ENCODE measurements around the gene ARHGEF16.

Gene ARHGEF16

DNA sequence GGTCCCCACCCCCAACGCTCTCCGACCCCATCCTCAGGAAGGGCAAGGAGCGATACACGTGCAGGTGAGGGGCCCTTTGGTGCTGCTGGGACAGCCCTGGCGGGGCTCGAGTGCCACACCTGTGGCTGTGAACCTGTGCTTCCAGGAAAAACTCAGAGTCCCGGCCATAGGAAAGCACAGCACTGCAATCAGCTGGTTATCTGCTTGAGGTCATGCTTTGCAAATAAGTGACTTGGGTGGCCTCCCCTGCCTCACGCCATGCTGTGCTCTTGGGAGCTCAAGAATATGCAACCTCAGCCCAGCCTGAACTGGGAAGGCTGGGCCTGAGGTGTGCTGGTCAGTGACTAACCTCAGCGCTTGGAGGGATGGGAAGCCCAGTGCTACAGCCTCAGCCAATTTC, 36.5 kb upstream of the ARHGEF16 start:
- H3K9me3 Mint-ChIP-seq = no peaks in the 10 kb centered on the region
- H3K4me1 Mint-ChIP-seq = no peaks in the 10 kb centered on the region
- no peak for ATAC-seq
- H3K27ac Mint-ChIP-seq = no peak overlapping the region
- no peak overlapping the region for H3K4me3 Mint-ChIP-seq
- peaks cover 55% of the 10 kb centered on the region for H3K27me3 Mint-ChIP-seq
- H3K36me3 Mint-ChIP-seq = no peaks in the 10 kb centered on the region

DNA sequence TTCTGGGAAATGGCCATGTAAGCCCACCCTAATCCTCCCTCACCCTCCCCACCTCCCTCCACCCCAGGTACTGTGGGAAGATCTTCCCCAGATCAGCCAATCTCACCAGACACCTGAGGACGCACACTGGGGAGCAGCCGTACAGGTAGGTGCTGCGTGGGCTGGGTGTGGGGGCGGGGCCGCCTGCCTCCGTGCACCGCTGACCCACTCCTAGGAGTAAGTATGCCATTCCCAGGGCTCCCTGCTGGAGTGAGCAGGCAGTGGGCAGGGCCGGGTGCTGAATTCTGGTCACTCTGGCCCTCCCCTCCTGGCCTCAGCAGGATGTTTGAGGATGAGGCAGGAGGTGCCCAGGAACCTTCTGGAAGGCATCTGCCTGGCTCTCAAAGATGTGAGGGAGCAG, 35.9 kb upstream of the ARHGEF16 start:
- ATAC-seq = no peak
- Mint-ChIP-seq H3K4me3 (no peak overlapping the region), H3K9me3 (no peaks in the 10 kb centered on the region), H3K4me1 (no peaks in the 10 kb centered on the region), H3K36me3 (no peaks in the 10 kb centered on the region), H3K27ac (no peak overlapping the region), H3K27me3 (peaks cover 52% of the 10 kb centered on the region)

DNA sequence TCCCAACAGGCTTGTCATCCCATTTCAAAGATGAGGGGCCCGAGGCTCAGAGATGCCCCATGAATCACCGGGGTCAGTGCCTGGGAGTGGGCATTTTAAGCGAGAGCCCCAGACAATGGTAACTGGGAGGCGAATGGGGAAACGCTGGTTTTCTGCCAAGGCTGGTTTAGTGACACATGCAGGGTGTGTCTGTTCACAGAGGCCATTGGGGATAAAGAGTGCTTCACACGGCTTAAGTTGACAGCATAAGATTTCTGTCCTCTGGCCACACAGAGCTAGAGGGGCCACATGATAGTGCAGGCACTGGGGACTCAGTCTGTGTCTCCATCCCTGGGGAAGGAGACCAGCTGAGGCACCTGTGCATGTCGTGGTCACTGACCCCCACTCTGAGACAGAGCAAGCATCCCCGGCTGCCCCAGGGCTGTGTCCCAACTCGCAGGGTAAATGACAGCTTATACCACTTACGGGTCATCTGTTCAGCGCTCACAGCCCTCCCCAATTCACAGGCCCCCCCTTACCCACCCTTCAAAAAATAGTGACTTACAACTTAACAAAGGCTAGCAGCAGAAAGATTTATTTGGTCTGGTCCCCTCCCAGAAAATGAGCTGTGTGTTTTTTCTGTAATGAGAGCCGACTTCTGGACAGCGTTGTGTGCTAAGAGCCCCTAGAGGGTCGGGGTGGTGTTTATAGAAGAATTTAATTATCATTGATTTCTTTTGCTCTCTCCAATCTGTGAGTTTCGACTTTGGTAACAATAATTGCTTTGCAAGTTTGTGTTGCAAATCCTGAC, 34.9 kb upstream of the ARHGEF16 start:
- H3K27me3 Mint-ChIP-seq = peaks cover 51% of the 10 kb centered on the region
- no peak for ATAC-seq
- H3K27ac Mint-ChIP-seq = no peak overlapping the region
- no peaks in the 10 kb centered on the region for H3K36me3 Mint-ChIP-seq
- H3K4me1 Mint-ChIP-seq = peaks cover 5% of the 10 kb centered on the region
- no peaks in the 10 kb centered on the region for H3K9me3 Mint-ChIP-seq
- no peak overlapping the region for H3K4me3 Mint-ChIP-seq

DNA sequence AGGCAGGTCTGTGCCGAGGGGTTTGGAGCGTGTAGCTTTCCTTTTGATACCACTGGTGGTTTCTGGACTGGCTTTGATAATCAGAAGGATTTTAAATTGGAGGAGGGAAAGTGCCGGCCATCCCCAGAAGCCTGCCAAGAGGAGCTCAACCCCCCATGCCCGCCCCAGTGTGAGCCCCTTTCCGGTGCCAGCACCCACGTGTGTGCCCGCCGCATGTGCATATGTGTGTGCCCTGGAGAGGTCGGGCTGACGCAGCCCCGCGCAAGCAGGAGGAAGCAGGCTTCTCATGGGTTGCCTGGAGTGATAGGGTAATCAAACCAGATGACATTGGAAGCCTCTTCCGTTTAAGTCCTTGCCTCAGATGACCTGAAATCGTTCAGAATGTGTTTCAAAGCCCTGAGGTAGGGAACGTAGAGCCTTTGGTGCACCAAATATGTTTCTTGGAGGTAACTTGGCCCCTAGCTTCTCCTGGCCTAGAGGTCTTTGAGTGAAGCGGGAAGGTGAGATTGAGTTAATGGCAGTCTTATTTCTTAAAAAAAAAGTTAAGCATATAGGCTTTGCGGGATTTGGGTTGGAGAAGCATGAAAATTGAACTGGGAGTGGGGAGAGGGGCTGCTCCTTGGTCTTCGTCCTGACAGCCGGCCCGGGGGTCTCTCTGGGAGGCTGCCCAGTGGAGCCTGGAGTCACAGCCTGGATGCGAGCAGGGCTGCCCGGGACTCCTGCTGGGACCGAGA, 34.1 kb upstream of the ARHGEF16 start:
- H3K4me1 Mint-ChIP-seq = peaks cover 5% of the 10 kb centered on the region
- H3K4me3 Mint-ChIP-seq = no peak overlapping the region
- ATAC-seq = no peak
- H3K27ac Mint-ChIP-seq = no peak overlapping the region
- no peaks in the 10 kb centered on the region for H3K36me3 Mint-ChIP-seq
- peaks cover 50% of the 10 kb centered on the region for H3K27me3 Mint-ChIP-seq
- H3K9me3 Mint-ChIP-seq = no peaks in the 10 kb centered on the region

DNA sequence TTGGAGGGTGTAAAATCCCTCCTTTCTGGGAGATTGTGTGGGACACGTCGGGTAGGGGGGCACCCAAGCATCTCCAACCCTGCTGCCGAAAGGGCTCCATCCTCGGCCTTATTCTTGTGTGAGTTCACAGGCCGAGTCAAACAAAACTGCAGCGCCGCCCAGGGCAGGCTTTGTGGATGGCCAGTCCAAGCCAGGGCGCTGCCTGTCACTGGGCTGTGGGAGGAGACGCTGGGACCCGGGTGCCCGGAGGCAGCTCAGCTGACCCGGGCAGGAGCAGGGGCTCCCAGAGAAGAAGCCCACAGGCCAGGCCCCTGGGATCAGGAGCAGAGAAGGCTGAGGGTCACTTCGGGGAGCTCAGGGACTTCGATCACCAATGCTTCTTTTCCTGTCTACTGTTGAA, 31.8 kb upstream of the ARHGEF16 start:
- Mint-ChIP-seq H3K27ac (no peak overlapping the region), H3K36me3 (no peaks in the 10 kb centered on the region), H3K4me3 (no peak overlapping the region), H3K9me3 (no peaks in the 10 kb centered on the region), H3K27me3 (peaks cover 40% of the 10 kb centered on the region), H3K4me1 (peaks cover 5% of the 10 kb centered on the region)
- ATAC-seq = no peak

DNA sequence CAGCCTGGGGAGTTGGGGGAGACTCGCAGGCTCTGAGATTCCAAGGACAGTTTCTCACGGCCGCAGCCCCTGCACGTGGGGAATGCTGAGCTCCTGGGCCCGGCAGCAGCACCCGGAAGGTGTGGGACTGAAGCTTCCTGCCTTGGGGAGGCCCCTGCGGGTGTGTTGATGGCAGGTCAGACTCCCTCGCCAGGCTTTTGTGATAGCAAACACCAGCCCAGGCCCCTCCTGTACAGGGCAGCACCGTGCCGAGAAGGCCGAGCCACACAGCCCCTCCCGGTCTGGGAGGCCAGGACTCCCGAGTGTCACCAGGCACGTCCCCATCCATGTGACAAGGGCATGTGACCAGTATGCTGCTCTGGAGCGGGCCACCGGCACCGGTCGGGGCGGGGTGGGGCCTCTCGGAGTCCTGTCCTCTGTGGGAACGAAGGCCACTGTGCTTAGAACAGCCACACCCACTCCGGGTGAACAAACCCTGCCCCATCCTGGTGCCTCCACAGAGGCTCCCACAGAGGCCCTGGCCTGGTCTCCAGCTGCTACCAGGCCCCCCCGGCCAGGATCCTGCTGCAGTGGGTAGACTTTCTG, 31.1 kb upstream of the ARHGEF16 start:
- no peaks in the 10 kb centered on the region for H3K9me3 Mint-ChIP-seq
- peaks cover 5% of the 10 kb centered on the region for H3K4me1 Mint-ChIP-seq
- no peak overlapping the region for H3K4me3 Mint-ChIP-seq
- H3K36me3 Mint-ChIP-seq = no peaks in the 10 kb centered on the region
- ATAC-seq = peak; percentile 2
- peaks cover 40% of the 10 kb centered on the region for H3K27me3 Mint-ChIP-seq
- no peak overlapping the region for H3K27ac Mint-ChIP-seq

DNA sequence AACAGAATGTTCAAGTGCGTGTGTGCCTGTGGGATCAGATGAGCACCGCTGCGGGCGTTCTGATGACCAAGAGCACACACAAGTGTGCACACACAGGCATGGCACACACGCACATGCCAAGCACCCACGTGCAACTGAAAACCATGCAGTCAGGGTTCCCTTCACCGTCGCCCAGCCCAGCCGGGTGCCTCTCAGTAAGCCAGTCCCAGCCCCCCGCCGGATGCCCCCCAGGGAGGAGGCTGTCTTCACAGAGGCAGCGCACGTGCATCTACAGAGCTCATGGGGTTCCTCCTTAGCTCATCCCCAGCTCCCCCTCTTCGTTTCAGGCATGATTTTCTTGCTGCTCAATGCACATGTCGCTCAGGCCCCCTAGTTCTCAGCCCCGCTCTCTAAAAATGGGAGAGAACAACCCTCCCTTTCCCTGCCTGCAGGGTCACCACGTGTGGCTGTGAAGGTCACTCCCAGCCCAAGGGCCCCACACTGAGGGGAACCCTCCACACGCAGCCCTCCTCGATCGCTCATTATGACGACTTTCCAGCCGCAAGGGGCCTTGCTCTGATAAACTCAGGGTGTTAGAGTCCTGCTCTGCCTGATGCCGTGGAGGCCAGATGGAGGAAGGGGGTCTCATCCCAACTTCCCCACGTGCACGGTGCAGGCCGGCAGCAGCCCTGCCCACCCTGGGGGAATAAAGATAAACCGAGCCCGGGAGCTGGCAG, 30.4 kb upstream of the ARHGEF16 start:
- no peaks in the 10 kb centered on the region for H3K9me3 Mint-ChIP-seq
- ATAC-seq = no peak
- H3K4me1 Mint-ChIP-seq = peaks cover 5% of the 10 kb centered on the region
- H3K36me3 Mint-ChIP-seq = no peaks in the 10 kb centered on the region
- peaks cover 40% of the 10 kb centered on the region for H3K27me3 Mint-ChIP-seq
- no peak overlapping the region for H3K4me3 Mint-ChIP-seq
- no peak overlapping the region for H3K27ac Mint-ChIP-seq

DNA sequence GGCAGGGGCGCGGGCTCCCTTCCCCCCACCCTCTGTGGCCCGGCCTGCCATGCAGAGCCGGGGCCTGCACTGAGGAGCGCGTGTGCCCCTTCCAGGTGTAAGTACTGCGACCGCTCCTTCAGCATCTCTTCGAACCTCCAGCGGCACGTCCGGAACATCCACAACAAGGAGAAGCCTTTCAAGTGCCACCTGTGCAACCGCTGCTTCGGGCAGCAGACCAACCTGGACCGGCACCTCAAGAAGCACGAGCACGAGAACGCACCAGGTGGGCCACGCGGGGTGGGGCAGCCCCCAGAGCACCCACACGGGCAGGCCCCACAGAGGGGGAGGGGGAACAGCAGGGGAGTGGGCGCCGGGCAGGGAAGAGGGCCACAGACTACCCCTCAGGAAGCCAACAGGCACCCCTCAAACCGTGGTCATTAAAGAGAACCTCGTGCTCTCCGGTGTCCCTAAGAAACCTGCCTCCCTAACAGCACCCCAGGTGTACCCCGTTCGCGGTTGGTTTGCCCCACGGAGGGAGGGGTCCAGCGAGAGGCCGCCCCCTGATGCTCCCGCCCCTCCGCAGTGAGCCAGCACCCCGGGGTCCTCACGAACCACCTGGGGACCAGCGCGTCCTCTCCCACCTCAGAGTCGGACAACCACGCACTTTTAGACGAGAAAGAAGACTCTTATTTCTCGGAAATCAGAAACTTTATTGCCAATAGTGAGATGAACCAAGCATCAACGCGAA, 28.8 kb upstream of the ARHGEF16 start:
- Mint-ChIP-seq H3K27ac (no peak overlapping the region), H3K9me3 (no peaks in the 10 kb centered on the region), H3K4me3 (no peak overlapping the region), H3K27me3 (peaks cover 30% of the 10 kb centered on the region), H3K4me1 (peaks cover 5% of the 10 kb centered on the region), H3K36me3 (no peaks in the 10 kb centered on the region)
- no peak for ATAC-seq

DNA sequence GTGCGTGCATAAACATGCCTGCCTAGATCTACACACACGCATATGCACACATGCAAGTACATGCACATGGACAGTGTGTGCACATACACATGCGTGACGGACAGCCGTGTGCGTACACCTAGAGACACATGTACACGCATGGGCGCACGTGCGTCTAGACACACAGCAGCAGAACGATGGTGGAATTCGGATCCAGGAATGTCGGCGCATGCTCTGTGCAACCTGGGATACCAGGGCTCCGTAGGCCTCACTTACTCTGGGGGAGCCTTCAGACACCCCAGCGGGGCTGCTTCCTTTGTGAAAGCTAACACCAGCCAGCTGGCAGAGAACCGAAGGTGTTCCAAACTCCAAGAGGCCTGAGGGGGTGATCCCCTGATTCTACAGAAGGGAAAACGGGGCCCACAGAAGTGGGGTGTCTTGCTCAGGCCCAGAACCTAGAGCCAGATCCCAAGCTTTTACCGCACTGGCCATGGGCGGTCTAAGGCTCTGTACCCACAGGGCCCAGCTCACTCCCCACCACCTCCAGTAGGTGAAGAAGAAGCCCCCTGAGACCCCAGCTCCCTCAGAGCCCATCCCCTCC, 27.4 kb upstream of the ARHGEF16 start:
- Mint-ChIP-seq H3K27me3 (peaks cover 24% of the 10 kb centered on the region), H3K36me3 (no peaks in the 10 kb centered on the region), H3K4me3 (no peak overlapping the region), H3K4me1 (peaks cover 5% of the 10 kb centered on the region), H3K27ac (no peak overlapping the region), H3K9me3 (no peaks in the 10 kb centered on the region)
- ATAC-seq = no peak

DNA sequence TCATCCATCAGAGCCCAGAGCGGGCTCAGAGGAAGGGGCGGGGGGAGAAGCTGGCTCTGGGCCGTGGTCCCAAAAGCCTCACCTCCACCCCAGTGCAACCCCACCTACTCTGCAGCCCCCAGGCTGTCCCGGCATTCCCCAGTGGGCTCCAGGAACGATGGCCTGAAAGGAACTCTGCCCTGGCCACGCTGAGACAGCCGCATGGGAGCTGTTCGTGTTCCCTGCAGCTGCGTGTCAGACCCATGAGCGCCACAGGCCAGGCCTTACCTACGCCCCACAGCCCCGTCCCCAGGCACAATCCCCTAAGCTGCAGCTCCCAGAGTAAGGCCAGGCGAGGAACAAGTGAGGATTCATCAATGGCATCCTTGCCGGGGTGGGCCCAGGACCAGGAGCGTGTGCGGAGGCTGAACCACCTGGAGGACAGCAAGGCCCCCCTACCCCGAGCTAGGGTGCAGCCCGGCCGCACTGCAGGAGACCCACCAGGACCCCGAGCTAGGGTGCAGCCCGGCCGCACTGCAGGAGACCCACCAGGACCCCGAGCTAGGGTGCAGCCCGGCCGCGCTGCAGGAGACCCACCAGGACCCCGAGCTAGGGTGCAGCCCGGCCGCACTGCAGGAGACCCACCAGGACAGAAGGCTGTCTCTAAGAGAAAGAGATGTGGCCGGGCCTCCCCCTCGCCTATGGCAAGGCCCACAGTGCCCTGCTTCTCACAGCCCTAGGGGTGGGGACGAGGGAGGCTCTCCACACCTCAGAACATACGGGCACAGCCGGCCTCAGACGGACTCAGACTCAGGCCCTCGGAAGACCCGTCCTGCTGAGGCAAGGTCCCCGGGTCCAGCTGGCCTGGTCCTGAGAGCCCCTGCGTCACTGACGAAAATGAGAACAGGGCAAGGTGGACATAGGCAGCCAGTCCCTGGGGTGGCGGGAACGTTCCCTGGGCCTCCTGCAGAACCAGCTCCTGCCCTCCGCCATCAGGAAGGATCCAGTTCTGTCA, 26.5 kb upstream of the ARHGEF16 start:
- Mint-ChIP-seq H3K4me1 (peaks cover 5% of the 10 kb centered on the region), H3K27ac (no peak overlapping the region), H3K4me3 (no peak overlapping the region), H3K36me3 (no peaks in the 10 kb centered on the region), H3K27me3 (peaks cover 27% of the 10 kb centered on the region), H3K9me3 (no peaks in the 10 kb centered on the region)
- no peak for ATAC-seq

DNA sequence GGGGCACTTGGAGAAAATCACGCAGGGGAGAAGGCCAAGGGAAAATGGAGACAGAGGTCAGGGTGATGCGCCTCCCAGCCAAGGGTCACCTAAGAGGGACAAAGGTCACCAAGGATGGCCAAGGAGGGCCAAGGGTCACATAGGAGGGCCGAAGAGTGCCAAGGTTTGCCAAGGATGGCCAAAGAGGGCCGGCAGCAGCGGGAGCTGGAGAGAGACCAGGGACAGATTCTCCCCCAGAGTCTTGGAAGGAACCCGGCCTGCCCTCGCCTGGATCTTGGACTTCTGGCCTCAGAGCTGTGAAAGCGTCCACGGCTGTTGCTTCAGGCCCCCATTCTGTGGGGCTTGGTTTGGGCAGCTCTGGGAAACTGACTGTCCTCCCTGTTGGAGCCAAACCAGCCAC, 25.6 kb upstream of the ARHGEF16 start:
- ATAC-seq = no peak
- Mint-ChIP-seq H3K9me3 (no peaks in the 10 kb centered on the region), H3K4me3 (no peak overlapping the region)

DNA sequence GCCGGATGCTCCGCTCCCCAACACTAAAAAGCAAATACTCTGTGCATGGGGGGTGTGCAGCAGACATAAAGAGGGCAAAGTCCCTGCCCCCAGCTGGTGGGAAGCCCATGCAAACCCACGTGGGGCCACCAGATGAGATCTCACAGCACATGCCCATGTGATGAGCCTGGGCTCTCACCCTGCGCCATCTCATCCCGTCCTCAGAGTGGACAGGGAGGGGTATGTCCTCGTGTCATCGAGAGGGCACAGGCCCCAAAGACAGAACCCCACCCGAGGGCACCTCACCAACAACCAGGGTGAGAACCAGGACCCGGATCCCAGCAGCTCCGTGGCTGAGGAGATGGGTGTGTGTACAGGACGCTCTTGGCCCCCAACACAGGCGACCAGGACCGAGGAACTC, 25.1 kb upstream of the ARHGEF16 start:
- Mint-ChIP-seq H3K27ac (no peak overlapping the region), H3K27me3 (peaks cover 31% of the 10 kb centered on the region), H3K9me3 (no peaks in the 10 kb centered on the region), H3K36me3 (no peaks in the 10 kb centered on the region), H3K4me3 (no peak overlapping the region), H3K4me1 (peaks cover 2% of the 10 kb centered on the region)
- ATAC-seq = no peak

More for the DNA sequence above, 25.6 kb upstream of the ARHGEF16 start:
- Mint-ChIP-seq H3K27me3 (peaks cover 35% of the 10 kb centered on the region), H3K36me3 (no peaks in the 10 kb centered on the region), H3K27ac (no peak overlapping the region), H3K4me1 (peaks cover 5% of the 10 kb centered on the region)

DNA sequence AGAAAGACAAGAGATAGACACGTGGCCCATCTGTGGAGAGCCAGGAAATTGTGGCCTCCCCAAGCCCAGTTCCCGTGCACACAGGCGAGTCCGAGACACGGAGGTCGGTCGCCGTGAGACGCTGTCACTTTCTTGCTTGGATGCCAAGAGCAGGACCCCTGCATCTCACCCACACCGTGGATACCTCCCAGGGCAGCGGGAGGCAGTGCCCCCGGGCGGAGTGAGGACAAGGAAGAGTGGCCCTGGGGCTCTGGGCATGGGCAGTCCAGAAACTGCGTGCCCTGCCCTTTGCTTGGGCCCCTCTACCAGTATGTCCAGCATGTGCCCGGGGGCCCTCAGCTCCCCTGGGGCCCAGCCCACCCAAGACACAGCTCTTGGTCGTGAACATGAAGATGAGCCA, 24.7 kb upstream of the ARHGEF16 start:
- ATAC-seq = no peak
- no peak overlapping the region for H3K4me3 Mint-ChIP-seq
- H3K27me3 Mint-ChIP-seq = peaks cover 27% of the 10 kb centered on the region
- H3K4me1 Mint-ChIP-seq = no peaks in the 10 kb centered on the region
- no peaks in the 10 kb centered on the region for H3K36me3 Mint-ChIP-seq
- no peak overlapping the region for H3K27ac Mint-ChIP-seq
- no peaks in the 10 kb centered on the region for H3K9me3 Mint-ChIP-seq

DNA sequence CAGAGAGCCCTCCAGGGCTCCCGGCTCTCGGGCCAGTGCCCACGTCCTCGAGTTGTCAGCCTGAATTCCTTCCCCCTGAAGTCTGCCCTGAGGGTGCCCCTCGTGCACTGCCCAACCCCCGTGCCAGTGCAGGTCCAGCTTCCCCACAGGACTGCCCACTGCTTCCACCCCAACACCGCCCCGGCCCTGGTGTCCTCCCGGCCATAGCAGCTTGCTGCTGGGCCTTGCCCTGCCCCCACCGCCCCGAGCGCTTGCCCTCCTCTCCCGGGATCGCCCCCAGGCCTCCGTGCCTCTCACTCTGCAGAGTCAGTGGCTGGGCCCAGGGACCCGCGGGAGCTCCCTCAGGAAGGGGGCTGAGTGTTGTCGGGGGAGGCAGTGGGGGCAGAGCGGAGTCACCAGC, 24.1 kb upstream of the ARHGEF16 start:
- no peaks in the 10 kb centered on the region for H3K36me3 Mint-ChIP-seq
- no peaks in the 10 kb centered on the region for H3K9me3 Mint-ChIP-seq
- no peak overlapping the region for H3K27ac Mint-ChIP-seq
- peaks cover 27% of the 10 kb centered on the region for H3K27me3 Mint-ChIP-seq
- no peak for ATAC-seq
- H3K4me3 Mint-ChIP-seq = no peak overlapping the region
- no peaks in the 10 kb centered on the region for H3K4me1 Mint-ChIP-seq
